ENCODE measurements around the gene GABRB1.
"Not testable (repeated sequence)": the region's sequence is repeated elsewhere in the genome, so short reads cannot be mapped to it uniquely, and the experiment has no call there.

Gene GABRB1

DNA sequence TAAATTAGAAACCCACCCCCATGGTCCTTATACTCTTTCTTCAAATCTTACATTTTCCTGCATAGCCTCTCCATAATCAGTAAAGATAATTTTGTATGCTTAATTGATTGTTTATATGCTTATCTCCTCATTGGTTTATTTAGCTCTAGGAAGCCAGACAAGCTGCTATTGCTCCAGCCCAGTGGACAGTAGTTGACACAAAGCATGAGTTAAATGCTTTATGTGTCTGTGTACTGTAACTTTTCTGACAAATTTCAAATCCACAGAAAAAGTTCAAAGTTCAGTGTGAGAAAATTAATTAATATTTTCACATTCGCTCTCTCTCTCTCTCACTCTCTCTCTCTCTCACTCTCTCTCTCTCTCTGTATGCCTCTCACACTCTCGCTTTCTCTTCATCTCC lies 181.7 kb downstream of the GABRB1 start:
- no peak for DNase-seq (ENCODE audit: low read depth in 2 of 2)

DNA sequence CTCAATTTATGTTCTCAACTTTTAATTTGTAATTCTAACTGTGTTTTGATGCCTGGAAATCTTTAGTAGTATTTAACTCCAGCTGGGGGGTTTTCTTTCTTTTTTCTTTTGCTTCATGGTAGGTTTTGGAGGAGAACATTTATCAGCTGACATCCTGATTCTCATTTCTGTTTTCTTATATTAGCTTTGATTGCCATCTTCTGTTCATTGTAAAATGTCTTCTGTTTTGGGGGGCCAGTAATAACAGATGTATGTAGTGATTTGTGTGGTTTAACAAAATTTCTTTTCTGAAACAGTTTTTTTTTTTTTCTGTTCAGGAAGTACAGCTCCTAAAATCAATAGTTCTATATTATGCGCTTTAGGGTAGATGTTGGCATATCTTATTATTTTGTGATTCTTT lies 182.2 kb downstream of the GABRB1 start:
- DNase-seq (ENCODE audit: low read depth in 2 of 2) = no peak

DNA sequence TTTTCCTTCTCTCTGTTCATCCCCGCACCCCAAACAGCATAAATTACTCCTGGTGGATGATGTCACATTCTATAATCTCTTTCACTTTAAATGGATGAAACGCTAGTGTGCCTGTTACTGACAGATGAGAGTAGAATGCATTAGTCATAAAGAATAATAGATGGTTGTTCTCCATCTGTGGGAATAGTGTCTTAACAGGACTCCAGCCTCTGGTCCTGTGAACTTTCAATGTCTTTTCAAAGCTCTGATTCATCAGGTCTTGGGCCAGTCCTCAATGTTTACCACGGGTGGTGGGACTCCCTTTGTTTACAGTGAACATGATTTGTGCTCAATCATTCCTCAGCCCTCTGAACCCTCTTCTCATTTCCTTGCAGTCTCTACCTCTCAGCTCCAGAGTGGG lies 182.6 kb downstream of the GABRB1 start:
- no peak for DNase-seq (ENCODE audit: low read depth in 2 of 2)

DNA sequence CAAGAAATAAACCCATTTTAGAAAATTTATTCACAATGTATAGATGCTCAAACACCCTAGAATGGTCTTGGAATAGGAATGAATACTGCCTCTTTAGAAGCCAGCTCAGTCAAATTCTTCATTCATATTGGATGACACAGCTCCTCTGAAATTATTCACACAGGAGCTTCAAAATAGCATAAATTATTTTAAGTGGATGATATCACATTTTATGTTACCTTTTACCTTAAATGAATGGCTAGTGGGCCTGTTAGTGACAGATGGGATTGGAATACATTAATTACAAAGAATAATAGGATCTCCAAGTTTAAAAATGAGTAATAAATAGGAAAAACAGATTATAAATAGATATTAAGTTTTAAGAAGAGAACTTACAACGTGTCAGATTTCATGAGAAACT lies 184.4 kb downstream of the GABRB1 start:
- DNase-seq (ENCODE audit: low read depth in 2 of 2) = no peak

DNA sequence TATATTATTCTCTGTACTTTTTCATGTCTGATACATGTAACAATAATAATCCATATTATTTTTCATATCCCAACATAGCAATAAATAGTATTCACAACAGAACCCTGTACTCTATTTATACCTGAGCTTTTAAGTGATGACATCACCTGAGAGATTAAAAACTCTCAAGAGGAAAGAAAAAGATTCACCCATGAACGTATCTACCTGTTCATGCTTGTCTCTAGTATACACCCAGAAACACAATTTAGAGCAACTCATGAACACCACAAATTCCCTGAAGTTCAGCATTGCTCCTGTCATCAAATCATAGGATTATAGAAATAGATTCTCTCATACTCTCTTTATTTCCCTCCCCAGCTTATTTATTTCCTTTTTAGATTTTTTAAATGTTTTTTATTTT lies 185.9 kb downstream of the GABRB1 start:
- no peak for DNase-seq (ENCODE audit: low read depth in 2 of 2)

DNA sequence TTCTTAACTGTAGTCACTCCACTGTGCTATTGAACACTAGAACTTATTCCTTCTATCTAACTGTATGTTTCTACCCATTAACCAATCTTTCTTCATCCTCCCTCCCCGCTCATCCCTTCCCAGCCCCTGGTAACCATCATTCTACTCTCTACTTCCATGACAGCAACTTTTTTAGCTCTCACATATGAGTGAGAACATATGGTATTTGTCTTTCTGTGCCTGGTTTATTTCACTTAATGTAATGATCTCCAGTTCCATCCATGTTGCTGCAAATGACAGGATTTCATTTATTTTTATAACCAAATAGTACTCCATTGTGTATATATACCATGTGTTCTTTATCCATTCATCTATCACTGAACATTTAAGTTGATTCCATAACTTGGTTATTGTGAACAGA lies 186.5 kb downstream of the GABRB1 start:
- DNase-seq (ENCODE audit: low read depth in 2 of 2) = no peak

DNA sequence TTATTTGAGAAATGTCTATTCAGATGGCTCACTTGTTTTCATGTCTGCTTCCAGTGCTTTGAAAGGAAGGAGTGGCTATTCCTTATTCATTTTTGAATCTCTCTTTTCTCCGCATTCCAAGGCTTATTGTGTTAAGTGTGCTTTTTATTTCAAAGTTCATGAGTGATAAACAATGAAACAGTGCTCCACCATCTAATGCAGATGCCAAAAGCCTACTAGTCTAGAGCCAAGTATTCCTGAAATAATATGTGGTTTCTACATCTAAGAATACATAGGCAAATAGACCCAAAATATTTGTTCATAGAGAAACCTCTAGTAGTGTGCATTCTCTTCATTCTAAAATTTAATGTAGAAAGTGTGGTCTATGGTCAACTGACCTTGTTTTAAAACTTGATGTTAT lies 187.3 kb downstream of the GABRB1 start:
- no peak for DNase-seq (ENCODE audit: low read depth in 2 of 2)

DNA sequence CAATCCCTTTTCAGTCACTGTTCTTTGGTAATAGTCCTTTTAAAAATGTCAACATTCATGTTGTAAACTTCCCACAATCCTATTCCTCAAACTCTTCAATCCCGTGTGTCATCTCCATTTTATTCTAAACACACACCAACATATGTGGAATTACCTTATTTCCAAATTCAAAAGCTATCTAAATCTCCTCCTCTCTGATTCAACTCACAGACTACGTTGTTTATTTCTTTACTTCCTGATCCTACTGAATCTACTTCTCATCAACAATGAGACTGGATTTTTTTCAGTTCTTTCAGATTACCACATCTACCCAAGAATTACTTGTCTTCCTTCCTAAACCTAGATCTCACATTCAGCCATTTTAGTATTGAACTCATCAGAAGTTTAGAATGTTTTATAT lies 188.2 kb downstream of the GABRB1 start:
- no peak for DNase-seq (ENCODE audit: low read depth in 2 of 2)

DNA sequence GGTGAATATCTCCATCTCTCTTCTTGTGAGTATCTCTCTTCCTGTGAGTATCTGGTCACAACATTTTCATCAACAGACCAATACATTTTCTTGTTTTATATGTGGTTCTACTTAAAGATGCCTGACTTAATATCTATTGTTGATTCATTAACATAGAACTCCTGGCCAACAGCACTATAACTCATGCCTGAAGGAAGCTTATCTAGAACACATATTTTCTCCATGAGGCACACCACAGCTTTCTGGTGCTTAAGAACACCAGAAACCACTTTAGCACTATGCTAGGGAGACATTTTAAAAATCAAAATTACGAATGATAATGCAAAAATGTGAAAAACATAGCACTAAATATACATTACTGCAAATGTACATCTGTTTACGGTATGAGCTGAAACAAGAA lies 190.4 kb downstream of the GABRB1 start:
- no peak for DNase-seq (ENCODE audit: low read depth in 2 of 2)

DNA sequence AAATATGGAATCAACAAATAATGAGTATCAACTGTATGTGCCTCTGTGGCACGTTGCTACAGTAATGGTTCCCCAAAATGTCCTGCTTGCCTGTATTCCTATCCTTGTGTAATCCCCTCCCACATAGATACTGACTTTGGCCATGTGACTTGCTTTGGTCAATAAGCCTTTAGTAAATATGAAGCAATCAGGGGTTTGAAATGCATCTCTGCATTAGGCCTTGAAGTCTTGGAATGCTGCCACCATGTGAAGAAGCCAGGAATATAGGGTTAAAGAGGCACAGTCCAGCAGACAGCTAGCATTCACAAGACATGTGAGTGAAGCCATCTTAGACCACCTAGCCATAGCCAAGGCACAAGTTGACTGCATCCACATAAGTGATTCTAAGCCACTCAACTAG lies 190.9 kb downstream of the GABRB1 start:
- no peak for DNase-seq (ENCODE audit: low read depth in 2 of 2)

DNA sequence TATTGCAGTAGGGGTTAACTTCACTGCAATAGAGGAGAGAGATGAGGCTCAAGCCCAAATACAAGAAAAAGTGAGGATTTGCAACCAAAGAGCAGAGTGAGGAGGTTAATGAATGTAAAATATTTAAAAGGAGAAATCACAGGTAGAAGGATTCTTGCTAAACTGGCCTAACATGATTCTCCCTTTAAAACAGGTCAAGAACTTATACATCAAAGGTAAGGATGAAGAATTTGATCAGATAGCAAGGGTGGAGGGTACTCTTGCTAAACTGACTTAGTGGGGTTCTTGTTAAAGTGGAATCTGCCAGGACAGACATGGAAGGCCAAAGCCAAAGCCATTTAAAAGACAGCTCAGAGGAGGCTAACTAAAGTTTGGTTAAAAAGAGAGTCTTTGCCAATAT lies 193.0 kb downstream of the GABRB1 start:
- DNase-seq (ENCODE audit: low read depth in 2 of 2) = no peak

DNA sequence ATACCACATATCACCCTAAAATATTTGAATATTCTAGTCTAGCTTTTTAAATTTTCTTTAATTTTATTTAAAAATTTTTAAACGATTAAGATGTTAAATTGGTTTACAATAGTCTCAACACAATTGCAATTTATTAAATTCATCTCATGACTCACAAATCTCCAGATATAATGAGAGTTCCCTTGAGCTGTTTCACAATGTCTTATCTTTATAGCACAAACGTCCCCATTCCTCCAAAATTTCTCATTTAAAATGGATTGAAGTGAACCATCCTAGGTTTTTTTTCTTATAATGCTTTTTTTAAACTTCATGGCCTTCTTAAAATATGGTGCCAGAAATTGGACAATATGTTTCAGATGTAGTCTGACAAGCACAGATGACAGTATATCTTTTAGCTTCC lies 204.4 kb downstream of the GABRB1 start:
- DNase-seq (ENCODE audit: low read depth in 2 of 2) = no peak

DNA sequence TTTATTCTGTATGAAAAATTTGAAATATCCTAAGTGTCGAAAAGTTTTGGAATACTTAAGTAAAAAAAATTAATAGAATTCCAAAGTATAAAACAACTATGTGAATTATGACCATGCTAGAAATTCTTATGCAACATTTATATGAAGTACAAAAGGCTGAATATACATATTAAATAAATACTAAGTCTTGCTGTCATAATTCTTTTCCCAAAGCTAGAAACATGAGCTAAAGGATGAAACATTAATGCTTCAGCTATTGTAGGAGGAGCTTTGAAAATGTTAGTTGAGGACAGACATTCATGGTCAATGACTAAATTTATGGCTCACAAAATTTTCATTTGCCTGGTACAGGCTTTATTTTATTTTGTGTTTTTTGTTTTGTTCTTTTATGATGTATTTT lies 207.3 kb downstream of the GABRB1 start:
- DNase-seq (ENCODE audit: low read depth in 2 of 2) = no peak

DNA sequence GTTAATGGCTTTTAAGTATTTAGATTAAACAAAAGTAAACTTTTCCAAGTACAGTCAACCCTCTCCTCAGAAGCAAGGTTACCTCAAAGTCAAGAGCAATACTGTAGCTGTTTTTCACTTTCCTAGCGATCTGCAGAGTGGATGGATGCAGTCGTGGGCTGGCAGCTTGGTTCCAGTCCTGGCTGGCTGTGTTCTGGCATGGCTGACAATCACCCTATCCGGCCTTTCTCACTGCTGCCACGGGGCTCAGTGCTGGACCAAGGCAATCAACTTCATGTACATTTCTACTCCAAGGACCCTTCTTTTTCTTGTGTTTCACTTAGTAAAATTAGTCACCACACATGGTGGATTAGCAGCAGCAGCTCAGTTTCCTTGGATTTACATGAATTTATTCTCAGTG lies 208.3 kb downstream of the GABRB1 start:
- no peak for DNase-seq (ENCODE audit: low read depth in 2 of 2)

DNA sequence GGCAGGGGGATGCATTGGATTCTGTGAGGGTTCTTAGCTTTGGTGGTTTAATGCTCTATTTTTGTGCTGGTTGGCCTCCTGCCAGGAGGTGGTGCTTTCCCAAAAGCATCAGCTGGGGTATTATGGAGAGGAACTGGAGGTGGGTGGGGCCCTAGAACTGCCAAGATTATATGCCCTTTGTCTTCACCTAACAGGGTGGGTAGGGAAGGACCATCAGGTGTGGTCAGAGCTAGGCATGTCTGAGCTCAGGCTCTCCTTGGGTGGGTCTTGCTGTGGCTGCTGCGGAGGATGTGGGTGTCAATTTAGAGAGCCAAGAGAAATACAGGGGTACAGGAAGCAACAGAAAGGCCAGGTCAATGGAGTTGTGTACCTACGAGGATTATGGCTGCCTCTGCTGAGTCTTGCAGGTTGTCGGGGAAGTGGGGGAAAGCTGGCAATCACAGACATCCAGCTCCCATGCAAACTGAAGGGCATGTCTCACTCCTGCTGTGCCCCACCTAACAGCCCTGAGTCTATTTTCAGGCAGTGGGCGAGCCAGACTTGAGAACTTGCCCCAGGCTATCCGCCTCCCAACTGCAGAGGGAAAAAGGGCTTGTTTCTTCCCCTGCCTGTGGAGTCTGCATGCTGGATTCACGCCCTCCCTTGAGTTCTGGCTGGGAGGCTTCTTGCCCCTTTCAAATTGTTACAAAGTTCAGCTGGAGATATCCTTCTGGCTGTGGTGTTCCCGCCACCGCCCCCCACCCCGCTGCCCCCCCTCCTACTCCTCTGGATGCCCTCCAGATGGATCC lies 220.2 kb downstream of the GABRB1 start:
- DNase-seq (ENCODE audit: low read depth in 2 of 2) = no peak

DNA sequence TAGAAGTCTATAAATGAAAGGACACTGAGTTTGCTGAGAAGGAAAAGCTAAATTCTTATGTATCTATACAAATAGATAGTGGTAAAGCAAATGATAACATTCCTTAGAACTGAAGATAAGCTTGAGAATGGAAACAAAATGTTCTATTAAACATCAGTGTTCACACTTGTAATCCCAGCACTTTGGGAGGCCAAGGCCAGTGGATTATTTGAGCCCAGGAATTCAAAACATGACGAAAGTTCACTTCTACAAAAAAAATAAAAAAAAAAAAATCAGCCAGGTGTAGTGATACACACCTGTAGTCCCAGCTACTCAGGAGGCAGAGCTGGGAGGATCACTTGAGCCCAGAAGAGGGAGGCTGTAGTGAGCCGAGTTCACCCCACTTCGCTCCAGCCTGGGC lies 232.4 kb downstream of the GABRB1 start:
- no peak for DNase-seq (ENCODE audit: low read depth in 2 of 2)

DNA sequence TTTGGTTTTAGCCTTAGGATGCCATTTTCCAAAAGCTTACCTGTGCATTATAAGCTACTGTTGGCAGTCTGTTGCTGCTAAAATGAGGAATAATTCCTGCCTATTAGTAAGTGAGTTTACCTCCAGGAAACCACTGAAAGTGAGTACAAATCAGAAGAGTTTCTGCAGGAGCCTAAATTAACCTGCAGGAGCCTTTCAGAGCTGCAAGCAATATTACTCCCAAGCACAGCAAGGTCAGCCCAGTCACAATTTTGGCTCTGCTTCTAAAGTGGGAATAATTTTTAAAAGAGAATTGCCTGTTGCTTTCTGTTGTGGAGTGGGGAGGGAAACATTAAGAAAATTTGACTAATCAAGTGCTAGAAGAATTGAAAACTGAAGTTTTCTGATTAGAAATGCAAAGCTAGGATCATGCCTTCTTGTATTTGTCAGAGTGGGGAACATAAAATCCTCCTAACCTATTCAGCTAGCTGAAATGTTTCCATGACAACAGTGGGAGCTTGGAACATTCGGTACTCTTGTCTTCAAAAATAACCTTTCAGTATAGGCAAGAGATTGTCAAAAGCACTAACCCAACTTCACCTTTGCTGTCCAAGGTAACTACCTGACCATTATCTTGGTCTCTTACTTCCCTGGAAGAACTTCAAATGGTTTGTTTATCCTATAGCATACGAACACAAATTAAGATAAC lies 239.0 kb downstream of the GABRB1 start:
- DNase-seq (ENCODE audit: low read depth in 2 of 2) = no peak

DNA sequence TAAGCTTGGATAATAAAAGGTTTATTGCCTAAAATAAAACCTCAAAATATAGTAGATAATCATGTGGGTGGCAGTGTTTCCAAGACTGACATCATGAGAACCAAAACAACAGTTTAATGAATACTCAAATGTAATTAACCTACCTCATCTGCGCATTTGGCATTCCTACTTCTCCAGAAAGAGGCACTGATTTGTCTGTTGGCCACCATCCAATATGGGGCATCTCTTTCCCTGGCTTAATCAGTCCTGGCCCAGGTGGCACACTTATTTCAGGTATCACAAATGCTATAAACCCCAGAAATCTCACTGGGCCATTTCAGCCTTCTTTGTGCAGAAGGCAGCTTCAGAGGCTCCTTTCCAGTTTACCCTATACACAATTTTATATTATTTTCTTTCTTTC lies 239.9 kb downstream of the GABRB1 start:
- no peak for DNase-seq (ENCODE audit: low read depth in 2 of 2)

DNA sequence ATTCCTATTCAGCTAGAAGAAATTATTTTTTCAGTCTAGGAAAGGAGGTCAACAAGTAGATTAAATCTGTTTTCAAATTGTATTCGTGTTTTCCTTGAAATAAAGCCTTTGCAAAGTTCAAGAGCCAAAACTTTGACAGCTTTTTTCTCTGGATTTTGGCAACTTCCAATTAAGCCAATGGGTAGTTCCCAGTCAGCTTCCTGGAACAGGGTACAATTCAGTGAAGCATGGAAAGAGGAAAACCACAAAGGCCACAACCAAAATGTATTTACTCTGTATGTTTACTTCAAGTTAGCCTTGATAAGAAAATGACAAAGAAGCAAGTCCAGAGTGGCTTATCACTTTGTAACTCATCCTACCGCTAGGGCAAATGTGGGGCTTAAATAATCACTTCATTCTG lies 243.5 kb downstream of the GABRB1 start:
- no peak for DNase-seq (ENCODE audit: low read depth in 2 of 2)

DNA sequence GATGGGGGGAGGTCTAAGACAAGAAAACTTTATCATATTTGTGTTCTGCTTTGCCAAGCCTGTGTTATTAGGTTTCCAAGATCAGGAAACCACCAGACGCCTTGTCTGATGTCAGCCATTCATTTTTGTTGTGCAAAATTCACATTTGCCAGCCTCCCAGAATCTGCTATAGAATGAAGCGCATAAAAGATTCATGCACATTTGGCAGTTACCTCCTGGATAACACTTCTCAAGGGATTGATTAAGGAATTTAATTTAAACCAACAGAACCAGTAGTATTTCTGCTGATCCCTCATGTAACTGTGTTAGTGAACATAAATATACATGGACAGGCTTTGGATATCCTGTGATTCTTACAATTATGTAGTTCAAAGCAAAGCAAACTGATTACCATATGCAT lies 244.2 kb downstream of the GABRB1 start:
- DNase-seq (ENCODE audit: low read depth in 2 of 2) = no peak

DNA sequence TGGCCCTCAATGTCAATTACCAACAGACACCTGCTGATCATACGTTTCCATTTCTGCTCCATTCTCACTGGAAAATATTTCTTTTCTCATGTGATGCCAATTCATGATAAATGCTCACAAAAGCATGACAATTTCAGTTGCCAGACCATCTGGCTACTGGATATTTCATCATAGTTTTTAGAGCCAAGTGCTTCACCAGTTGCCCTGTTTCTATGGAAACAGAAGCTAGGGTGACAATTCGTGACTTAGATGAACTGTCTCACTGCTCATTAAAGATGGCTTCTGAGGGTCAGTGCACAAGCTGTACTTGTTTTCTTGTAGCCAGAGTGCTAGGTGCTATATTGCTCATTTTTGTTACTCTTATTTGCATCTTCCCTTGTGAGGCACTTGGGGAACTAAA lies 247.3 kb downstream of the GABRB1 start:
- no peak for DNase-seq (ENCODE audit: low read depth in 2 of 2)

DNA sequence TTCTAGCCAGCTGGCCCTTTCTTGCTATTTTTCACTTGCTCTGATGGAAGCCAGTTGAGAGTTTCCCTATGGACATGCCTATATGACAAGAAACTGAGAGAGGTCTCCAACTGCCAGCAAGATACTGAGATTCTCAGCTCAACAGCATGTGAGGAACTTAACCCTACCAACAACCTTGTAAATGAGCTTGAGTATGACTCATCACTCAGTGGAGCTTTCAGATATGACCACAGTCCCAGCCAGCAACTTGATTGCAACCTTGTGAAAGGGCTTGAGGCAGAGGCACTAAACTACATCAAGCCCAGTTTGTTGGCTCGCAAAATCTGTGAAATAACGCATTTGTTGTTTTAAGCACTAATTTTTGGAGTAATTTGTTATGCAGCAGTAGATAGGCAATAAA lies 256.4 kb downstream of the GABRB1 start:
- no peak for DNase-seq (ENCODE audit: low read depth in 2 of 2)

DNA sequence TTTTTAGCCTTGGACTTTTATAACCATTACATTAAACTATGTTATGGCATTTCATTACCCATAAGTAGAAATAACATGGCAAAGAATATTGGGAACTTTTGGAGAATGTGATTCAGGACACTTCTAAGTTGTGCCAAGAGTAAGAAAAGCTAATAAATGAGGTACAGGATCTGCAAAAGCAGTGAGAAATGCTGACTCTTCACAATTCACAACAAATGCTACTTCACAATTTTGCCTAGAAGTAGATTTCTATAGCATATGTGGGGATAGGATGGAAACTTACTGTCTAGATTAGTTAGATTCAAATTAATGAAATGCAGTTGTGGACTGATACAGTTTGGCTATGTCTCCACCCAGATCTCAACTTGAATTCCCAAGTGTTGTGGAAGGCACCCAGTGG lies 258.4 kb downstream of the GABRB1 start:
- no peak for DNase-seq (ENCODE audit: low read depth in 2 of 2)

DNA sequence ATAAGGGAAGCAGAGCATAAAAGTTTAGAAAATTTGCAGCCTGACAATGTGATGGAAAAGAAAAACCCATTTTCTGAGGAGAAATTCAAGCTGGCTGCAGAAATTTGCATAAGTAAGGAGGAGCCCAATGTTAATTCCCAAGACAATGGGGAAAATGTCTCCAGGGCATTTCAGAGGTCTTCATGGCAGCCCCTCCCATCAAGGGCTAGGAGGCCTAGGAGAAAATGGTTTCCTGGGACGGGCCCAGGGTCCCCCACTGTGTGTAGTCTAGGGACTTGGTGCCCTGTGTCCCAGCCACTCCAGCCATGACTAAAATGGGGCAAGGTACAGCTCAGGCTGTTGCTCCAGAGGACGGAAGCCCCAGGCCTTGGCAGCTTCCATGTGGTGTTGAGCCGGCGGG lies 259.5 kb downstream of the GABRB1 start:
- not testable (repeated sequence) for DNase-seq (ENCODE audit: low read depth in 2 of 2)
